HCT116 (cell line): ENCODE measurements around the gene OR51D1. TPM values are rescaled to one million over a fixed set of nuclear protein-coding genes. Genes with fewer than 3 reads are reported as not detected.

Experiments
- ATAC-seq: fragments of 200-7000 bp; cut with Tn5 transposase; 2 replicates; pipeline ENCODE4 v1.9.1; 2020; ENCODE audit warnings: mild to moderate bottlenecking, moderate library complexity
- BruUV-seq: library from RNA; stranded (reverse); fragments of 400-500 nt; replicated peaks from 2 replicates; lab custom pipeline; 2021; lab: Mats Ljungman, UMichigan
- CTCF ChIA-PET: fragments of 300-600 bp; sonication (Branson Sonifier 250); formaldehyde crosslinking; loops from one replicate; lab custom pipeline; 2021; ENCODE audit warnings: antibody characterized with exemption; lab: Charles Lee
- POLR2A ChIA-PET: fragments of 300-600, 350-600 bp; sonication (Branson Sonifier 250); formaldehyde crosslinking; loops from one replicate; lab custom pipeline; 2021; ENCODE audit warnings: antibody characterized with exemption; lab: Charles Lee
- RAD21 ChIA-PET, 2 experiments: fragments of 300-600 bp; sonication (Branson Sonifier 250); formaldehyde crosslinking; loops; one replicate each; lab custom pipeline; 2023; ENCODE audit warnings: low total read pairs in 2 of 2; ENCODE audit not compliant: uncharacterized antibody in 2 of 2, unreplicated experiment in 2 of 2, low non-redundant PET in 1 of 2; lab: Charles Lee
- DNase-seq: peaks from one replicate; pipeline ENCODE4 v3.0.0-alpha.2; 2010; ENCODE audit warnings: low read depth, low spot score
- H2AFZ ChIP-seq: fragments of 200-600 bp; shearing (Covaris generic), sonication (generic); 2 replicates; pipeline ENCODE4 v1.6.1; 2017; ENCODE audit warnings: low read depth, mixed run types, mixed read lengths, antibody characterized with exemption, low read length; ENCODE audit not compliant: poor library complexity, severe bottlenecking
- H3K27ac ChIP-seq: 2 replicates; pipeline ENCODE4 v1.5.1; 2012; ENCODE audit warnings: low read depth, low read length
- H3K27me3 ChIP-seq: fragments of 200-600 bp; sonication (generic); 2 replicates; pipeline ENCODE4 v1.6.1; 2016; ENCODE audit warnings: mixed run types, low read length, mixed read lengths; ENCODE audit not compliant: insufficient read depth
- H3K36me3 ChIP-seq, 2 experiments: fragments of 200-500 bp in 1 of 2; fragments of 200-600 bp in 1 of 2; sonication (Bioruptor generic) in 1 of 2; sonication (generic) in 1 of 2; 2 replicates each; pipeline versions ENCODE4 v1.5.1 to v1.6.1; 2014 to 2016; ENCODE audit warnings: low read length in 2 of 2, inconsistent platforms in 1 of 2, mixed read lengths in 1 of 2, mixed run types in 1 of 2; ENCODE audit not compliant: insufficient read depth in 2 of 2, control insufficient read depth in 1 of 2
- H3K4me1 ChIP-seq, 2 experiments: fragments of 200-600 bp in 1 of 2; sonication (generic) in 1 of 2; 2 replicates each; pipeline versions ENCODE4 v1.5.1 to v1.6.1; 2012 to 2017; ENCODE audit warnings: low read length in 2 of 2, inconsistent platforms in 1 of 2, mild to moderate bottlenecking in 1 of 2, mixed read lengths in 1 of 2, mixed run types in 1 of 2, moderate library complexity in 1 of 2; ENCODE audit not compliant: insufficient read depth in 2 of 2, control insufficient read depth in 1 of 2
- H3K4me2 ChIP-seq: fragments of 200-600 bp; sonication (generic); 2 replicates; pipeline ENCODE4 v1.6.1; 2017; ENCODE audit warnings: mixed run types, low read length, mixed read lengths
- H3K4me3 ChIP-seq, 2 experiments: fragments of 200-600 bp in 1 of 2; sonication (generic) in 1 of 2; replicated peaks in 1 of 2; 2 replicates each; pipeline ENCODE4 v1.5.1; 2011 to 2016; ENCODE audit warnings: low read length in 2 of 2, control low read depth in 1 of 2, low read depth in 1 of 2, mild to moderate bottlenecking in 1 of 2, mixed read lengths in 1 of 2, mixed run types in 1 of 2
- H3K79me2 ChIP-seq: fragments of 200-600 bp; sonication (generic); 2 replicates; pipeline ENCODE4 v1.6.1; 2017; ENCODE audit warnings: mild to moderate bottlenecking, mixed run types, low read length, moderate library complexity, mixed read lengths; ENCODE audit not compliant: insufficient read depth
- H3K9ac ChIP-seq: fragments of 200-600 bp; sonication (generic); 2 replicates; pipeline ENCODE4 v1.6.1; 2016; ENCODE audit warnings: low read length, mixed read lengths
- H3K9me2 ChIP-seq: fragments of 200-600 bp; sonication (generic), shearing (Covaris generic); 2 replicates; pipeline ENCODE4 v1.6.1; 2017; ENCODE audit warnings: mixed run types, mild to moderate bottlenecking, moderate library complexity; ENCODE audit not compliant: insufficient read depth
- H3K9me3 ChIP-seq, 2 experiments: fragments of 200-500 bp in 1 of 2; fragments of 200-600 bp in 1 of 2; sonication (Bioruptor generic) in 1 of 2; sonication (generic) in 1 of 2; 2 replicates each; pipeline ENCODE4 v1.6.1; 2014 to 2017; ENCODE audit warnings: low read length in 2 of 2, mixed read lengths in 2 of 2, inconsistent platforms in 1 of 2, low read depth in 1 of 2, mild to moderate bottlenecking in 1 of 2, mixed run types in 1 of 2, moderate library complexity in 1 of 2; ENCODE audit not compliant: control insufficient read depth in 1 of 2, insufficient read depth in 1 of 2
- H4K20me1 ChIP-seq: fragments of 200-600 bp; sonication (generic), shearing (Covaris generic); 2 replicates; pipeline ENCODE4 v1.6.1; 2017; ENCODE audit warnings: mixed run types, mild to moderate bottlenecking, moderate library complexity; ENCODE audit not compliant: insufficient read depth
- CEBPB ChIP-seq: IDR thresholded peaks from 2 replicates; pipeline ENCODE4 v1.6.1; 2012; ENCODE audit warnings: low read depth
- ELF1 ChIP-seq: IDR thresholded peaks from 2 replicates; pipeline ENCODE4 v1.6.1; 2012; ENCODE audit warnings: low read depth, borderline replicate concordance
- EZH2phosphoT487 ChIP-seq: fragments of 200-600 bp; IDR thresholded peaks from 2 replicates; pipeline ENCODE4 v1.6.1; 2018; ENCODE audit warnings: antibody characterized with exemption, borderline replicate concordance
- FOSL1 ChIP-seq: IDR thresholded peaks from 2 replicates; pipeline ENCODE4 v1.6.1; 2012; ENCODE audit warnings: low read depth
- RAD21 ChIP-seq: IDR thresholded peaks from 2 replicates; pipeline ENCODE4 v1.6.1; 2012; ENCODE audit warnings: low read depth, mild to moderate bottlenecking
- SP1 ChIP-seq: IDR thresholded peaks from 2 replicates; pipeline ENCODE4 v1.6.1; 2012; ENCODE audit warnings: low read depth
- SRF ChIP-seq: IDR thresholded peaks from 2 replicates; pipeline ENCODE4 v1.6.1; 2012; ENCODE audit warnings: low read depth
- TCF7L2 ChIP-seq: IDR thresholded peaks from 2 replicates; pipeline ENCODE4 v1.7.0; 2011; ENCODE audit warnings: borderline replicate concordance, inconsistent platforms; ENCODE audit not compliant: insufficient read depth, insufficient read length; ENCODE audit errors: extremely low read depth
- YY1 ChIP-seq: IDR thresholded peaks from 2 replicates; pipeline ENCODE4 v1.6.1; 2011; ENCODE audit warnings: low read length, low read depth, moderate library complexity, mild to moderate bottlenecking; ENCODE audit not compliant: insufficient replicate concordance; ENCODE audit errors: extremely low read depth
- ZFX ChIP-seq: fragments of 450-650 bp; IDR thresholded peaks from 2 replicates; pipeline ENCODE4 v1.6.1; 2017
- intact Hi-C: fragments of 100-400 bp; cut with micrococcal nuclease; formaldehyde crosslinking; loops from 2 replicates; pipeline ENCODE4 v1.10.0; 2022
- total RNA-seq: library from RNA; stranded (reverse); gene quantifications from one replicate; pipeline ENCODE4 v1.2.1, GENCODE V29; 2021; ENCODE audit not compliant: unreplicated experiment
- TF ChIP-seq, protein P1 (sequence below), 3 experiments: fragments of 200-600 bp in 1 of 3; sonication (generic) in 1 of 3; IDR thresholded peaks in 2 of 3; conservative IDR thresholded peaks in 1 of 3; 2 replicates each; pipeline ENCODE4 v1.5.1; 2012 to 2017; ENCODE audit warnings: low read depth in 2 of 3, low read length in 2 of 3, antibody characterized with exemption in 1 of 3, borderline replicate concordance in 1 of 3, control low read depth in 1 of 3, mild to moderate bottlenecking in 1 of 3, mixed read lengths in 1 of 3, mixed run types in 1 of 3, moderate library complexity in 1 of 3; ENCODE audit not compliant: insufficient read depth in 1 of 3
- TF ChIP-seq, protein P2 (sequence below): IDR thresholded peaks from 2 replicates; pipeline ENCODE4 v1.6.1; 2012
- TF ChIP-seq, protein P3 (sequence below): IDR thresholded peaks from 2 replicates; pipeline ENCODE4 v1.6.1; 2012
- TF ChIP-seq, protein P4 (sequence below): IDR thresholded peaks from 2 replicates; pipeline ENCODE4 v1.6.1; 2011; ENCODE audit warnings: mild to moderate bottlenecking, low read length, moderate library complexity; ENCODE audit not compliant: insufficient replicate concordance; ENCODE audit errors: extremely low read depth

OR51D1 gene
- total RNA-seq, 1 experiment from 2014 or later = not detected

DNA sequence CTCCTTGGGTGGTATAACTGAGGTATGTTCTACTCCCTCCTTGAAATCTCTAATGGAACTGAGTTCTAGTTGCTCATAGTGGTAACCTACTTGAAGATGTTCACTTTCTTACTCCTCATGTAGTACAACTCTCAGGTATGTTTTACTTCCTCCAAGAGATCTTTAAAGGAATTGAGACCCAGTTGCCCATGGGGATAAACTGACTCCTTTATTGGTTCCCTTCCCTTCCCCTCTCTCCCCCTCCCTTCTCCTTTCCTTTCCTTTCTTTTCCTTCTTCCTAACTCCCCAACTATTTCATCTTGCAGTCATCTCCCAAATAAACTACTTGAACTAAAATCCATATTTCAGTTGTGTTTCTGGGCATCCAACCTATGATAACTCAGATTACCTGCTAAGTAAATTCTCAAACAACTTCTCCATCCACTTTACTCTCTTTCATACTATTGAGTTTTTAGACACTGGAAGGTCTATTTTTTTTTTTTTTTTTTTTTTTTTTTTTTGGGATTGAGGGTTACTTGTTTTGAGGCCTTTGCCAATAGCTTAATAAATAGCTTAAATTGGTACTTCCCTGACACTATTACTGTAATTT is 21.3 kb upstream of the OR51D1 start:
- CTCF ChIA-PET = no interaction called here

More for the DNA sequence above, 21.3 kb upstream of the OR51D1 start:
- H2AFZ ChIP-seq = no peak overlapping the region
- H3K4me3 ChIP-seq = no peak overlapping the region
- H3K4me1 ChIP-seq = no peaks in the 10 kb centered on the region
- H3K9ac ChIP-seq = no peak overlapping the region
- no peak overlapping the region for H3K4me2 ChIP-seq
- H3K36me3 ChIP-seq = no peaks in the 10 kb centered on the region
- no peak overlapping the region for H3K27ac ChIP-seq
- POLR2A ChIA-PET = no interaction called here
- RAD21 ChIA-PET = no interaction called here
- H4K20me1 ChIP-seq = no peaks in the 10 kb centered on the region
- no peaks in the 10 kb centered on the region for H3K9me3 ChIP-seq
- TF ChIP-seq SP1 (no peak), RAD21 (no peak), ZFX (no peak), YY1 (no peak), CEBPB (no peak), TCF7L2 (no peak), FOSL1 (no peak), EZH2phosphoT487 (no peak), SRF (no peak), ELF1 (no peak)
- TF ChIP-seq, protein P1, sequence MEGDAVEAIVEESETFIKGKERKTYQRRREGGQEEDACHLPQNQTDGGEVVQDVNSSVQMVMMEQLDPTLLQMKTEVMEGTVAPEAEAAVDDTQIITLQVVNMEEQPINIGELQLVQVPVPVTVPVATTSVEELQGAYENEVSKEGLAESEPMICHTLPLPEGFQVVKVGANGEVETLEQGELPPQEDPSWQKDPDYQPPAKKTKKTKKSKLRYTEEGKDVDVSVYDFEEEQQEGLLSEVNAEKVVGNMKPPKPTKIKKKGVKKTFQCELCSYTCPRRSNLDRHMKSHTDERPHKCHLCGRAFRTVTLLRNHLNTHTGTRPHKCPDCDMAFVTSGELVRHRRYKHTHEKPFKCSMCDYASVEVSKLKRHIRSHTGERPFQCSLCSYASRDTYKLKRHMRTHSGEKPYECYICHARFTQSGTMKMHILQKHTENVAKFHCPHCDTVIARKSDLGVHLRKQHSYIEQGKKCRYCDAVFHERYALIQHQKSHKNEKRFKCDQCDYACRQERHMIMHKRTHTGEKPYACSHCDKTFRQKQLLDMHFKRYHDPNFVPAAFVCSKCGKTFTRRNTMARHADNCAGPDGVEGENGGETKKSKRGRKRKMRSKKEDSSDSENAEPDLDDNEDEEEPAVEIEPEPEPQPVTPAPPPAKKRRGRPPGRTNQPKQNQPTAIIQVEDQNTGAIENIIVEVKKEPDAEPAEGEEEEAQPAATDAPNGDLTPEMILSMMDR (IDR thresholded peaks at IDR 0.05 in 2 of 3, conservative IDR thresholded peaks at IDR 0.05 in 1 of 3; ENCODE audit: borderline replicate concordance in 1 of 3, insufficient read depth in 1 of 3, low read depth in 2 of 3, low read length in 2 of 3) = no peak
- TF ChIP-seq, protein P2, sequence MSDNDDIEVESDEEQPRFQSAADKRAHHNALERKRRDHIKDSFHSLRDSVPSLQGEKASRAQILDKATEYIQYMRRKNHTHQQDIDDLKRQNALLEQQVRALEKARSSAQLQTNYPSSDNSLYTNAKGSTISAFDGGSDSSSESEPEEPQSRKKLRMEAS = no peak
- TF ChIP-seq, protein P3, sequence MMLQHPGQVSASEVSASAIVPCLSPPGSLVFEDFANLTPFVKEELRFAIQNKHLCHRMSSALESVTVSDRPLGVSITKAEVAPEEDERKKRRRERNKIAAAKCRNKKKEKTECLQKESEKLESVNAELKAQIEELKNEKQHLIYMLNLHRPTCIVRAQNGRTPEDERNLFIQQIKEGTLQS = no peak
- TF ChIP-seq, protein P4, sequence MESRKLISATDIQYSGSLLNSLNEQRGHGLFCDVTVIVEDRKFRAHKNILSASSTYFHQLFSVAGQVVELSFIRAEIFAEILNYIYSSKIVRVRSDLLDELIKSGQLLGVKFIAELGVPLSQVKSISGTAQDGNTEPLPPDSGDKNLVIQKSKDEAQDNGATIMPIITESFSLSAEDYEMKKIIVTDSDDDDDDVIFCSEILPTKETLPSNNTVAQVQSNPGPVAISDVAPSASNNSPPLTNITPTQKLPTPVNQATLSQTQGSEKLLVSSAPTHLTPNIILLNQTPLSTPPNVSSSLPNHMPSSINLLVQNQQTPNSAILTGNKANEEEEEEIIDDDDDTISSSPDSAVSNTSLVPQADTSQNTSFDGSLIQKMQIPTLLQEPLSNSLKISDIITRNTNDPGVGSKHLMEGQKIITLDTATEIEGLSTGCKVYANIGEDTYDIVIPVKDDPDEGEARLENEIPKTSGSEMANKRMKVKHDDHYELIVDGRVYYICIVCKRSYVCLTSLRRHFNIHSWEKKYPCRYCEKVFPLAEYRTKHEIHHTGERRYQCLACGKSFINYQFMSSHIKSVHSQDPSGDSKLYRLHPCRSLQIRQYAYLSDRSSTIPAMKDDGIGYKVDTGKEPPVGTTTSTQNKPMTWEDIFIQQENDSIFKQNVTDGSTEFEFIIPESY = no peak
- intact Hi-C loops = loop anchor here (10.0 kb wide), 1 partner anchor 769 kb away; the partner anchor contains the start of gene OR51M1
- no TSS peak for BruUV-seq
- H3K27me3 ChIP-seq = peaks cover 19% of the 10 kb centered on the region; the same call in 1 of the 2 replicates
- no peak for ATAC-seq
- no peak for DNase-seq
- no peaks in the 10 kb centered on the region for H3K79me2 ChIP-seq
- H3K9me2 ChIP-seq = no peaks in the 10 kb centered on the region
